Lung microvascular endothelial cell (primary cell): ENCODE data around the gene DNAJB2. TPM values are rescaled to one million over a fixed set of nuclear protein-coding genes. Genes with fewer than 3 reads are reported as not detected.
A peak's percentile ranks its signal among the peaks of the same experiment; 100 is the strongest.
"Not testable (repeated sequence)": the region's sequence is repeated elsewhere in the genome, so short reads cannot be mapped to it uniquely, and the experiment has no call there.

Source experiments
- DNase-seq, 2 donors: peaks; one replicate each; pipeline versions ENCODE4 v3.0.0 to v3.0.0-alpha.2; 2010; ENCODE audit warnings: low read depth in 2 of 2
- total RNA-seq: library from RNA; depleted of rRNA; stranded (reverse); fragments of >200 nt; gene quantifications from 2 replicates; pipeline ENCODE4 v1.2.1, GENCODE V29; 2014

DNAJB2 gene
- total RNA-seq, 1 donor from 2014 or later, result 28.0 TPM

DNA sequence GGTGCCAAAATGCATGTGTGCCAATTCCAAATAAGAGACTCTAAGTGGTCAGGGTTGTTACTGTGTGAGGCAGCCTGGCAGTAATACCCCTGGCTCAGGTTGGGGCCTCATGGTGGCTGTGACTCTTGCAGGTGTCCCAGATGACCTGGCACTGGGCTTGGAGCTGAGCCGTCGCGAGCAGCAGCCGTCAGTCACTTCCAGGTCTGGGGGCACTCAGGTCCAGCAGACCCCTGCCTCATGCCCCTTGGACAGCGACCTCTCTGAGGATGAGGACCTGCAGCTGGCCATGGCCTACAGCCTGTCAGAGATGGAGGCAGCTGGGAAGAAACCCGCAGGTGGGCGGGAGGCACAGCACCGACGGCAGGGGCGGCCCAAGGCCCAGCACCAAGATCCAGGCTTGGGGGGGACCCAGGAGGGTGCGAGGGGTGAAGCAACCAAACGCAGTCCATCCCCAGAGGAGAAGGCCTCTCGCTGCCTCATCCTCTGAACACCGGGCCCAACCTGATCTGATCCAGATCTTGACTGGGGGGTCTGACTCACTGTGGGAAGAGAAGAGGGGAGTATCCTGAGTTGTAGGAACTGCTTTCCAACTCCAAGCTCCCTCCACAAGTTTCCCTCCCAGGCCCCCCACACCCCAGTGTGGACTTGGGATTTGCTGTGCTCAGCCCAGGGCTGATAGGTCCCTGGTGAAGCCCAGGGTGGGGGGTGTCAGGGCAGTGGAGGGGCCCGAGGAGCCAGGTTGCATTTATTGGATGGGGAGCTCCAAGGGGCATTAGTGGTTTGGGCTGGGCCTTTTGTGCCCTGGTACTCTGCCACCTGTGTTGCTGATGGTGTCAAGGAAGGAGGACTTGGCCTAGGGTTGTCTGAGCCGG, 5.6 kb downstream of the DNAJB2 start:
- no peak for DNase-seq

DNA sequence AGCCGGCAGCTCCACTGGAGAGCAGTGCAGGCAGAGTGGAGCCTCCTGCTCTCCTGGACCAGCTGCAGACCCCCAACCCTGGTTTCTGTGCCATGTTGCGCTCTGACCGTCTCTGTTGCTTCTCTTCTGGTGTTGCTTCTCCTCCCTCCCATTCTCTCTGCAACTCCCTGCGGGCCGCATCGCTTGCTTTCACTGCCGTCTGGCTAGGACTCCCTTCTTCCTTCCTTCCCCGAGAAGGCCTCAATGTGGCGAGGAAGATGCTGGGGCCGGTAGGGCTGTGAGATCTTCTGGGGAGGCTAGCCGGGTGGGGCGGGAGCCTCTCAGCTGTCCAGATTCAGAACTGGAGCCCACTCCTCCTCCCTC, 6.2 kb downstream of the DNAJB2 start:
- DNase-seq, result no peak

DNA sequence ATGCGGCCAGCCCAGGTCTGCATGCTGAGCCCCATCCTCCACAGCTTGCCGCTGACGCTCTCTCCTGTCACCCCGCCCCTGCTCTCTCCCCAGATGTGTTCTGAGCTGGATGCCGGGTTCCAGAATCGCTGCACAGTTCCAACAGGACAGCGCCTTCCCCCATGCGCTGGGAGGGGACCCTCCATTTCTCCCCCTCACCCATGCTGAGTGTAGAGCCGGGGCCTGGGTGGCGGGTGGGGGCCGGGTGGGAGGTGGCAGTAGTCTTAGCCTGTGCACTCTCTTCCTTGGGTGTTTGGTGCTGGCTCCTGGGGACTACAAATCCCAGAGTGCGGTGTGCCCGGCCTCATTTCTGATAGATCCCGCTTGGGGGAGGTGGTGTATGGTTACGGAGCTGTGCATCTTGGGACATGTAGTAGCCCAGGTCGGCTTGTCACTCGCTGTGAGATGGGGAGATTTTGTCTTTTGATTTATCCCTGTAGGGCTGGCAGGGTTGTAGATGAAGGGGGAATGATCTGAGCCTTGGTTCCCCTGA, 6.8 kb downstream of the DNAJB2 start:
- DNase-seq, result no peak

DNA sequence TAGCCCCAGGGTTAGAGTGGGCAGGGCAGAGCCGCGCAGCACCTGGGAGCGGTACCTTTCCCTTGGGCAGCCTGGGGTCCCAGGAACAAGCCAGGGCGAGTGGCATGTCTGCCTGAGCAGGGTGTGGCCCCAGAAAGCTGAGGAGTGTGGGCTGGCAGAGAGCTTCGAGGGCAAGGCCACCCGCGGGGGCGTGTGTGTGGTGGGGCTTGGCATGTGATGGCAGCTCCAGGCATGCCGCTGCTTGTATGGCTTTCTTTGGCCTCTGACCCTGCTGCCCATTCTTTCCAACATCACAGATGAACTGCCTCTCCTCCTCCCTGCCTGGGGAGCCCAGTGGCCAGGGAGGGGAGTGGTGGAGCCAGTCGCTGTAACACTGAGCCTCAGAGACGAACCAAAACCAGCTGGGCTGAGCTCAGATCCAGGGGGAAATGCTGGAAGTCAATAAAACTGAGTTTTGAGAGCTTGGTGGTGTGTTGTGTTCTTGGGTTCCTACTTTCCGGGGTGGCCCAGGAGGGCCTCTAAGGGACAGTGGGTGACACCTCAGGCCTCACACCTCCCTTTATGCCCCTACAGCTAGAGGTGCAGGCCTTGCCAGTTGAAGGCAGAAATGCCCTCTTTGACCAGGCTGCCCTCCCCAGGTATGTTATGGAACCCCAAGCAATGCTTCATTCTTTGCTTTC, 7.4 kb downstream of the DNAJB2 start:
- DNase-seq, result no peak

DNA sequence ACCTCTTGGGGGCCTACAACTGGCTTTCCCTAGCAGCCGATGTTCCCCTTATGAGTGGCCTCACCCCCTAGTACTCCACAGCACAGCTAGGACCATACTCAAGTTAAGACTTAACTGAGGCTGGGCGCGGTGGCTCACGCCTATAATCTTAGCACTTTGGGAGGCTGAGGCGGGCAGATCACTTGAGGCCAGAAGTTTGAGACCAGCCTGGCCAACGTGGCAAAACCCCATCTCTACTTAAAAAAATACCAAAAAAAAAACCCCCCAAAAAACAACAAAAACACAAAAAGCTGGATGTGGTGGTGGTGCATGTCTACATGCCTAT, 7.9 kb downstream of the DNAJB2 start:
- not testable (repeated sequence) for DNase-seq

DNA sequence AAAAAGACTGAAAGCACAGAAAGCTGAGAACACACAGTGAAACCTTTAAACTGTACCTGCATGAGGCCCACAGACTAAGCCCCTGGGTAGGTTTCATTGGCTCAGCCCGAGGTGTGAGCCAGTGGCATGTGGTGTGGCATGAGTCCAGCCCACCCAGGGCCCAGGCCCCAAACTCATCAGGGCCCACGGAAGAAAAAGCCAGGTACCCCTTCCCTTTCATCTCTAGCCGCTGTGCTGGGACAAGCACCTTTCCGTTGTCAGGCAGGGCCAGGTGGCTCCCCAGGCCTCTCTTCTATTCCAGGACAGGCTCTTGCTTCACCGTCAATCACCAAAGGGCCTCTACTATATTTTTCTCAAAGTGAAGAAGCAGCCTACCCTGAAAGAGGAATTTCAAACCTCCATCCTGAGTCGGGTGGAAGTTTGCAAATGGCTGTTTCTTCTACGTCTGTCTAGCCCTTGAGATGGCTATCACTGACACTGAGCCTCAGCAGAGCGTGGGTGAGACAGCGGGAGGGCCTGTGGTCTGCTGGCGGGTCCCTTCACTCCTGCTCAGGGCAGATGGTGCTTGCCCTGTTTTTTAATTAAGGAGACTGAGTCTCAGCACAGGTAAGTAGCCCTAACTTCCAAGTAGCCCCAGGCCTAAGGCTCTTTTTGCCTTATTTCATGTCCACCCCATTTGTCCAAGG, 8.6 kb downstream of the DNAJB2 start:
- DNase-seq, result no peak

DNA sequence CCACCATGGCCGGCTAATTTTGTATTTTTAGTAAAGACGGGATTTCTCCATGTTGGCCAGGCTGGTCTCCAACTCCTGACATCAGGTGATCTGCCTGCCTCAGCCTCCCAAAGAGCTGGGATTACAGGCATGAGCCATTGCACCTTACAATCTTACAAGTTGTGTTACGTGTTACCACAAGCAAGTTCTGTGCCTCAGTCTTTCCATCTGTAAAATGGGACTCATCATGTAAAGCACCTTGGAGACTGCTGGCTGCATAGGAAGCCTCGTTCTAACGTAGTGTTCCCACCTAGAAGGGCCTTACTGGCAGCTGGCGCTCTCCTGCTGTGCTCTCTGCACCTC, 10.0 kb downstream of the DNAJB2 start:
- DNase-seq, result no peak

DNA sequence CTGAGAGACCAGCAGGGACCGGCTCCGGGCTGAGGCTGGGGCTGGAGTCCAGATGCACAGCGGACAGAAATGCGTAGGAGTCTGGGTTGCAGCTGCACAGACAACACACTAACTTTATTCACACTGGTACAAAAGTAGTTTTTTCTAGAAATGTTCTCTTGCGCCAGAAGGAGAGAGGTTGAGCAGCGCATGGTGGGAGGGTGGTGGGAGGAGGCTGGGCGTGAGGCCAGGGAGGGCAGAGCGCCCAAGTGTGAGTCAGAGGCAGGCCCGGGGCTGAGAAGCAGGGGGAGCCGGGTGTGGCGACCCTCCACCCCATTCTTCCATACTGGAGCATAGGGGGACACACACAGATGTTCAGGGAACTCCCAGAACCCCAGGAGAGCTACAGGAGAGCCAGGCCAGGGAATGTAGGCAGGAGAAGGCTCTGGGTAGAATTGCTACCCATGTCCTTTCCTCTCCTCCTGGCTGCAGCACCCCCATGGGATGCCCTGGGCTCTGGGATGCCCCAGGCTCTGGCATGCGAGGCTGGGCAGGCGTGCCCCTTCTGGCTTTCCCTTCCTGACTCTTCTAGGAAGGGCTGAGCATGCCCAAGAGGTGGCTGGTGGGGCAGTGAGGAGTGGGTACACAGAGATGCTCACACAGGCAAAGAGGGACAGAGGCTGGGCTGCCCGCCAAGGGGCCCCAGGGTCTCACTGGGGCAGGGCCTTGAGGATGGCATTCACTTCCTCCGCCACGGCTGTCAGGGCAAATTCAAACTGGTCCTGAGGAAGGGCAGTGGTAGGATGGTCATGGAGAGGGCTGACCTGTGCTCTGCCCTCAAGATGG, 10.6 kb downstream of the DNAJB2 start:
- DNase-seq, result peak; percentile 38 to 39

DNA sequence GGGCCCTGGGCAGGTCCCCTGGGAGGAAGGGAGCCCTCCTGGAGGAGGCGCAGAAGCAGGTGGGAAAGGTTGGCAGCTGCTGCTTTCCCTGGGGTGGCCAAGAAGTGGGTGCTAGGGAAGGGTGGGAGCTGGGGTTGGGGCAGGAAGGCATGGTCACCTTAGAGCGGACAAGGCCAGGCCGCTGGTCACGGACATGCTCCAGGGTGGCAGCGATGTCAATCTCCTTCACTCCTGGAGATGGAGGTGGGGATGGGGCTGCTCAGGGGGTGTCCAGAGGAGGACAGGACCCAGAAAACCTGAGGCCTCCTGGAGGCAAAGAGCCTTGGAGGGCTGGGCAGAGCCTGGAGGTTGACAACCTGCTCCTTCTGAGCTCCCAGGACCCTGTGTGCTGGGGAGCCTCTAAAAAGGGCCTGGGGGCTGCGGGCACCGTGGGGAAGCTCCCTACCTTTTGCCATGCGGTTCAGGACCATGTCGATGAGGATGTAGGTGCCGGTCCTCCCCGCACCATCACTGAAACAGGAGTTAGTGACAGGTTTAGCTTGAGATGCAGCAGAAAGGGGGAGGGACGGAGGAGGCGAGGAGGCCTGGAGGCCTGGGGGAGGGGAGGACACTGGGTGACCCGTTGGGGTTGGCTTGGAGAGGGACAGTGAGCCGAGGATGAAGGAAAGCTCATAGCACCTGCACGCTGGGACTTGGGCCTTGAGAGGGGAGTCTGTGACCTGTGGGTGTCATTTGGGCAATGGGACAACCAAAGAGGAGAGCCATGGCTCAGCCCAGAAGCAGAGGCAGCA, 11.4 kb downstream of the DNAJB2 start:
- no peak for DNase-seq

DNA sequence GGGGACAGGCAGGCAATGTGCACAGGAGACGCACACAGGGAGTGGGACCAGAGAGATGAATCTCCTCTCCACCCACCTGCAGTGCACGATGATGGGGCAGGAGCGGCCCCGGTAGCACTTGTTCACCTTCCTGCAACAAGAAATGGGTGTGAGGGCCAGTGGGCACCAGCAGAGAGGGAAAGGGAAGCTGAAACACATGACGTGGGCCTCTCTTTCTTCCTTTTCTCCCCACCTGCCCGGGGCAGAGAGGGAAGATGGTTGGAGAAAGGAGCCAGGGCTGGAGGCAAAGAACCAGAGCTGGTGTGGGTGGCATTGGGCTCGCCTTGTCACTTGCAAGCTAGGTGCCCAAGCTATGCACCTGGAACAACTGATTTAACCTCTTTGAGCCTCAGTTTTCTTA, 12.2 kb downstream of the DNAJB2 start:
- no peak for DNase-seq

DNA sequence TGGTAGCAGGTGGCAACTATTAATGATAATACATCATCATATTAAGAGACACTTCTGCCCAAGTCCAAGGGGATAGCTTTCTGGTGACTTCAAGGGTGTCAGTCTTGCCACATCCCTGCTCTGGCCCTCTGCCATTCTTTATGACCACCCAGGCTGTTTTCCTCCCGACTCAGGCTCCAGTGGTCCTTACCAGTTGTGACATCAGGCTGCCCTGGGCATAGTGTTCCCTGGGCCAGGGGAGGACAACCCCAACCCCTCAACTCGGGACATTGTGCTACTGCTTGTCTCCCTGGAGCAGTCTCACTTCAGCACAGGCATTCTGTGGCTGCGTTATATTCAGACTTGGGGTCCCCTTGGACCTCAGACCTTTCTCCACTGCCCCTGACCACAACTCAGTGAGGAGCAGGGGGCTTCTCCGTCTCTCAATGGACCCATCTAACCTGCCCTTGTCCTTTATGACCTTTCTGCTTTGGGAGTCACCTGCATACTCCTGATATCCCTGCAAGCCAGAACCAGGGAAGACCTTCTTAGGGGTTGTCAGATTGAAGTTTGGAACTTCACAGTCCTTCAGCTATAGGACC, 12.8 kb downstream of the DNAJB2 start:
- DNase-seq, result no peak

DNA sequence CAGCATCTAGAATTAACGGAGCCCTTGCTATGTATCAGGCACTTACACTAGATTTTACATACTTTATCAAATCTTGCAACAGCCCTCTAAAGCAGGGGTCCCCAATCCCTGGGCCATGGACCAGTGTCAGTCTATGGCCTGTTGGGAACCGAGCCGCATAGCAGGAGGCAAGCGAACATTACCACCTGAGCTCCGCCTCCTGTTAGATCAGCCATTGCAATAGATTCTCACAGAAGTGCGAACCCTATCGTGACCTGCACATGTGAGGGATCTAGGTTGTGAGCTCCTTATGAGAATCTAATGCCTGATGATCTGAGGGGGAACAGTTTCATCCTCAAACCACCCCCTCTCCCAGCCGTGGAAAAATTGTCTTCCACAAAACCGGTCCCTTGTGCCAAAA, 13.4 kb downstream of the DNAJB2 start:
- no peak for DNase-seq

DNA sequence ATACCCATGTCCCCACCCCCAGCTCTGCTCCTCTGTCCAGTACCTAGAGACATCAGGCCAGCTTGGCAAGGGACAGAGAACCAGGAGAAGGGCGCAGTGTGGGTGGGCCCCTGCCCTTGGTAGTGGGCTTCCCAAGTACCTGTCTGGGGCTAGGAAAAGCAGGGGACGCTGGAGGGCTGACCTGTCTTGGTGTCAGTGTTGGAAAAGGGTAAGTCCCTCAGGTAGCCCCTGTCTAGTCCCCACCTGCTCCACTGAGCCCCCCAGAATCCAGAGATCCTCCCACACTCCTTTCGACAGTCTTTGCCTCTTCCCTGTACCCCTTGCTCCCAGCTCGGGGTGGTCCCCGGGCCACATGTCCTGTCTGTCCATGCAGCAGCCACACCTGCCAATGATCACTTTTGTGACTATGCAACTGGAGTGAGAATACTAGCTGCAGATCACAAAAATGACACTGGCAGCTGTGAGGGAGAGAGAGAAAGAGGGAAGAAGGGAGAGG, 14.6 kb downstream of the DNAJB2 start:
- no peak for DNase-seq

DNA sequence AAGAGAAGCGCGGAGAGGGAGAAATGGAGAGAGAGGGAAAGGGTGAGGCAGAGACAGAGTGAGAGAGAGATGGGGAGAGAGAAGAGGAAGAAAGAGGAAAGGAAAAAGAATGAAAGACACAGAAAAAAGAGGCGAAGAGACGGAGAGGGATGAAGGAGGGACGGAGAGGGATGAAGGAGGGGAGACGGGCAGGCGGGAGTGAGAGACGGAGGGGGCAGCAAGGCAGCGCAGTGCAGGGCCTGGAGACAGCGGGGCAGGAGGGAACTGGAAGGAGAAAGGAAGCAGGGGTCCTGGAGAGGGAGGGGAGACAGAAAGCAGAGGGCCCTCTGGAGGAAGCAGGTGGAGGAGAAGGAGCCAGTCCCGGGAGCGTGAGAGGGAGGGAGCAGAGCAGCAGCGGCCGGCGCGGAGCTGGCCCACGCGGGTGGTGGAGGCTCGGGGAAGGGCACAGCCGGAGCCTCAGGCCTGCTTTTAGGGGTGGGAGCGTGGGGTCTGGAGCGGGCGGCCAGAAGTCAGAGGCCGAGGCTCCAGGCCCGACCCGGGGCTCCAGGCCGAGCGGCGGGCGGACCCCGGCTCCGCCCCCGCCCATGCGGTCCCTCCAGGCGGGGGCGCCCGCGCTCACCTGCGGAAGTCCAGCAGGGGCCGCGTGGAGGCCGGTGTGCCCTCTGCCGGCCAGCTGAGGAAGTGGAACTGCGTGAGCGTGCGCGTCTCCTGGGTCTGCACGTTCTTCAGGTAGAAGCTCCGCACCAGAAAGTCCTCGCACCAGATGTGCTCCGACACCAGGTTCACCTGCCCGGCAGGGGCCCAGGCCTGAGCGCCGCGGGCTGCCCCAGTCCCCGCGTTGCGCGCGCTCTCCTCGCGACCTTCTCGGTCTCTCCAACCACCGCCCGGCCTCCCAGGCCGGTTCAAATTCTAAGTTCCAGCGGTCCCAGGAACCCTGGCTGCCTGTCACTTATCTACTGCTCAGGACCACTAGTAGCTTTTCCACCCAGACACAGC, 15.5 kb downstream of the DNAJB2 start:
- peak; percentile 83 to 90 for DNase-seq

DNA sequence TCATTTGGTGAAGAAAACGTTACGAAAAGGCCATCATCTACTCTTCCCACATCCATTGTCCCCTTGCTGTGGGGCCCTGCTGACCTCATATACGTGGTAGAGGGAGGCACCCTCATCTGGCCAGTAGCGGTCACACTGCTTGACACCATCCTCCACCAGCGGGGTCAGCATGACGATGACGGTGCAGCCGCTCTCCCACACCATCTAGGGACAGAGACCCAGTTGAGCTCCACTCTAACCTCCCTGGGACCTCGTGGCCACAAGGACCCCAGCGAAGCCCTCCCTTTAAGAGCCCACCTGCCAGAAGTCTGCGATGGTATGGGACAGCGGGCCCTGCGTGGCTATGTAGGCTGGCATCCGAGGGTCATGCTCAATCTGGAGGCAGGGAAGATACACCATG, 17.0 kb downstream of the DNAJB2 start:
- DNase-seq, result no peak

DNA sequence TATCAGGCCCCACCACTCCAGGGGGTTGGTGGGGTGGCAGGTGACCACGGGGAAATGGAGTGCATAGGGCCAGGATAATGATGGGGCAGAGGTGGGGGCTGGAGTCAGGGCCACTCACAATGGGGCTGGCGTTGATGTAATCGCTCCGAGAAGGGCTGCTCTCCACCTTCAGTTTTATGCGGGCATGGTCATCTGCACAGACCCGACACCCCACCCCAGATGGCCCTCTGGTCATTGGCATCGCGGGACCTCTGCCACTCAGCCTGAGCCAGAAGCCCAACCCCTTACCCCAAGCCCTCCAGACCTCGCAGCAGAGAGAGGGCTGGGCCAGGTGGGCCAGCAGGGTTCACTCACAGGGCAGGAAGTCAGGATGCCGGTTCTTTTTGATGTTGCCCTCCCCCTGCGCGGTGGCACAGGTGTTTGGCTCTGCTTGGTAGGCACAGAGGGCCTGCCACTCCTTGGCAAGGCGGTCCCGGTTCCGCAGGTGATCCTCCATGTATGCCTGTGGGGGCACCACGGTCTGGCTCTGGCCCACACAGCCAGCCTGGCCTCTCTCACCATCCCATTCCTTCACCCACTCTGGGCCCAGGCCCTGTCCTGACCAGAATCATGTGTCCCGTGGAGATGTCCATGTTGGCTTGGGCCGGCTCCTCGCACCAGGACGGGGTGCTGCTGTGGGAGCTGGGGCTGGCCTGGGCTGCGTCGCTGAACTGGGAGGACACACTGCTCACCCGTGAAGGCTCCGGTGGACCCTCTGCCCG, 17.6 kb downstream of the DNAJB2 start:
- DNase-seq, result no peak

DNA sequence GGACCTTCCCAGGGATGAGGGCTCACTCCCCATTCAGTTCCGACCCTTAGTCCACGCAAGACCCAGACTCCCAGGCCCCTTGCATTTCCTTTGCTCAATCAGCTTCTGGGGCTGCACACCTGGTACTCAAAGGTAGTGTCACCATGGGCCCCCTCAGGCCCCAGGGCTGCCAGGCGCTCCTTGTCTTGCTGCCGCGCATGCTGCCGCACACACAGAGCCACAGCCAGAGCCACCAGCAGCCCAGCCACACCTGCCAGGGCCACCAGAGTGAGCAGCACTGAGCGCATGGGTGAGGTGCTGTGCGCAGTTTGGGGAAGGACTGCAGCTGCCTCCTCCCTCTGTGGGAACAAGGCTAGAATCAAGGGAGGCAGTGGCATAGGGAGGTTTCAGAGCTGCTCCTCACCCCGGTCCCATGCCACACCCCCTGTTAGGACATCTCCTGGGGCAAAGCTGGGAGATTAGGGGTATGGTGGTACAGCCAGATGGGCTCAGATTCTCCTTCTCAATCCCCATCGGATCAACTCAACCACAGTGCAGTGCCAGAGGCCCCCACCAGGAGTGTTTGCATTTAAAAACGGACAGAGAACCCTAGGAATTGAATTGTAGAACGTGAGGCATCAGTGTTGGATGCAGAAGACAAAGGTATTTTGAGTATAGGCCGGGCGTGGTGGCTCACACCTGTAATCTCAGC, 18.7 kb downstream of the DNAJB2 start:
- DNase-seq, result no peak
